HL-60 (cell line): ENCODE measurements around the gene ITGA7.

Experiments
- DNase-seq, 2 experiments: peaks; one replicate each; pipeline ENCODE4 v3.0.0-alpha.2; 2010 to 2020; ENCODE audit warnings: low read depth in 1 of 2, low spot score in 1 of 2
- H3K27ac ChIP-seq: fragments of 250-450 bp; sonication (Bioruptor Pico); replicated peaks from 2 replicates; pipeline ENCODE4 v1.5.1; 2020; ENCODE audit warnings: mild to moderate bottlenecking, moderate library complexity
- H3K27me3 ChIP-seq: fragments of 250-450 bp; sonication (Bioruptor Pico); 2 replicates; pipeline ENCODE4 v1.5.1; 2021; ENCODE audit warnings: mild to moderate bottlenecking, moderate library complexity; ENCODE audit not compliant: insufficient read depth, poor library complexity, severe bottlenecking
- H3K4me3 ChIP-seq: replicated peaks from 2 replicates; pipeline ENCODE4 v1.5.1; 2011; ENCODE audit warnings: mild to moderate bottlenecking, control low read depth, low read length; ENCODE audit not compliant: insufficient read depth
- CTCF ChIP-seq: IDR thresholded peaks from one replicate; pipeline ENCODE4 v1.5.1; 2011; ENCODE audit warnings: low read length, control low read depth, inconsistent platforms; ENCODE audit not compliant: insufficient read depth
- GABPA ChIP-seq: IDR thresholded peaks from 2 replicates; pipeline ENCODE4 v1.6.1; 2012; ENCODE audit warnings: low read depth
- POLR2AphosphoS5 ChIP-seq: IDR thresholded peaks from 2 replicates; pipeline ENCODE4 v1.6.1; 2012; ENCODE audit warnings: low read depth
- REST ChIP-seq: IDR thresholded peaks from 2 replicates; pipeline ENCODE4 v1.6.1; 2012; ENCODE audit warnings: low read depth; ENCODE audit not compliant: insufficient replicate concordance
- SPI1 ChIP-seq: IDR thresholded peaks from 2 replicates; pipeline ENCODE4 v1.6.1; 2012; ENCODE audit warnings: low read depth, mild to moderate bottlenecking, borderline replicate concordance

Gene ITGA7

GRCh38 chr12:55666508-55666907 lies 41.2 kb downstream of the ITGA7 start:
- TF ChIP-seq POLR2AphosphoS5 (no peak), SPI1 (no peak), REST (no peak), CTCF (no peak), GABPA (no peak)
- no peaks in the 10 kb centered on the region for H3K27me3 ChIP-seq
- no peak for DNase-seq
- H3K27ac ChIP-seq: no peak overlapping the region
- no peak overlapping the region for H3K4me3 ChIP-seq

- Histone ChIP-seq H3K27ac (no peak overlapping the region), H3K4me3 (no peak overlapping the region), H3K27me3 (no peaks in the 10 kb centered on the region)
- DNase-seq: no peak
- no peak for TF ChIP-seq REST
- TF ChIP-seq GABPA: no peak
- no peak for TF ChIP-seq SPI1
- no peak for TF ChIP-seq POLR2AphosphoS5
- no peak for TF ChIP-seq CTCF
Measured at GRCh38 chr12:55664826-55665225, 42.9 kb downstream of the ITGA7 start.

GRCh38 chr12:55663391-55663790 lies 44.3 kb downstream of the ITGA7 start:
- H3K4me3 ChIP-seq: no peak overlapping the region
- no peak for DNase-seq
- no peak overlapping the region for H3K27ac ChIP-seq
- TF ChIP-seq CTCF (no peak), POLR2AphosphoS5 (no peak), GABPA (no peak), SPI1 (no peak), REST (no peak)
- H3K27me3 ChIP-seq: no peaks in the 10 kb centered on the region
